Body of pancreas (tissue), 4 donors: ENCODE data around the gene DMXL1. TPM values are rescaled to one million over a fixed set of nuclear protein-coding genes. Genes with fewer than 3 reads are reported as not detected.

Experiments
- ATAC-seq: fragments of 150-250 bp; one replicate; pipeline ENCODE4 v1.9.1; 2016
- DNase-seq, 4 donors: peaks; one replicate each; pipeline ENCODE4 v3.0.0-alpha.2; 2019
- H3K27ac ChIP-seq, 4 donors: fragments of 200-600 bp; sonication (generic); 1 replicate in 3 of 4; 2 replicates in 1 of 4; pipeline versions ENCODE4 v1.5.1 to v1.6.1; 2016 to 2019; ENCODE audit warnings: mild to moderate bottlenecking in 1 of 4, mixed read lengths in 1 of 4, moderate library complexity in 1 of 4
- H3K27me3 ChIP-seq, 2 donors: fragments of 200-600 bp; sonication (generic); one replicate each; pipeline ENCODE4 v1.6.0; 2016; ENCODE audit warnings: mild to moderate bottlenecking in 1 of 2
- H3K36me3 ChIP-seq, 2 donors: fragments of 200-600 bp; sonication (generic); replicated peaks in 1 of 2; 2 replicates each; pipeline ENCODE4 v1.5.1; 2016; ENCODE audit warnings: low read depth in 2 of 2; ENCODE audit not compliant: insufficient read depth in 1 of 2
- H3K4me1 ChIP-seq: fragments of 200-600 bp; sonication (generic); one replicate; pipeline ENCODE4 v1.6.0; 2016
- H3K4me3 ChIP-seq, 2 donors: fragments of 200-600 bp; sonication (generic); 1 replicate in 1 of 2; 2 replicates in 1 of 2; pipeline ENCODE4 v1.5.1; 2016 to 2019
- H3K9me3 ChIP-seq, 3 donors: fragments of 200-600 bp; sonication (generic); 1 replicate in 2 of 3; 2 replicates in 1 of 3; pipeline ENCODE4 v1.5.1; 2016
- POLR2A ChIP-seq, 3 donors: fragments of 450-650 bp; IDR thresholded peaks; one replicate each; pipeline ENCODE4 v1.6.1; 2016; ENCODE audit warnings: antibody characterized with exemption in 3 of 3, mild to moderate bottlenecking in 2 of 3
- WGBS, 2 donors: methylation state at CpG; one replicate each; pipeline ENCODE4 v1.1.5; 2017; 5-methylcytosine and 5-hydroxymethylcytosine counted together
- intact Hi-C: fragments of 100-400 bp; cut with DNase I; formaldehyde crosslinking; loops from one replicate; pipeline ENCODE4 v1.15.1; 2023
- total RNA-seq, 2 donors: library from RNA; depleted of rRNA; stranded (reverse); fragments of >200 nt; gene quantifications; one replicate each; pipeline ENCODE4 v1.1.0, GENCODE V29; 2016
- TF ChIP-seq, protein P1 (sequence below), 7 experiments: fragments of 450-650 bp in 4 of 7; fragments of 200-600 bp in 3 of 7; sonication (generic) in 3 of 7; IDR thresholded peaks; one replicate each; pipeline ENCODE4 v1.5.1; 2016 to 2019; ENCODE audit warnings: antibody characterized with exemption in 7 of 7

The DMXL1 gene
- total RNA-seq, 2 donors from 2014 or later = 40.0 to 64.9 TPM

DNA sequence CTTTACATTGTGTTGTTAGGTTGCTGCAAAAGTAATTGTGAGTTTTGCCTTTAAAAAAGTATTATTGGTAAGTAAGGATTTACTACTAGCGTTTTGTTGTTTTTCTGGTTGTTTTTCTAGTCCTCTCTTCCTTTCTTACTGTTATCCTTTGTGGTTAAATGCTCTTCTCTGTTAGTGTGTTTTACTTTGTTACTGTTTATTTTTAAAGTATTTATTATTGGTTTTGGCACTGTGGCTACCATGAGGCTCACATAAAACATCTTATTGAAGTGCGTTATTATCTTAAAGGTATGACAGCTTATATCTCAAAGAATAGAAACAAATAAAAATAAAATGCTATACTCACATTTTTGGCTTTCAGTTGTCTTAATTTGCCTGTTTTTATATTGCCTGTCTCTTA, 17.6 kb downstream of the DMXL1 start:
- Histone ChIP-seq H3K27me3 (no peaks in the 10 kb centered on the region), H3K9me3 (no peaks in the 10 kb centered on the region), H3K4me3 (no peak overlapping the region), H3K27ac (peak overlapping the region in 1 of 4 donors; percentile 13), H3K36me3 (no peaks in the 10 kb centered on the region), H3K4me1 (peaks cover 13% of the 10 kb centered on the region)
- intact Hi-C loops = no loop called here
- no peak for ATAC-seq
- WGBS, 2 donors = 45 to 46% methylated on average over 2 of the region's 2 CpGs
- TF ChIP-seq POLR2A (IDR thresholded peaks at IDR 0.05) = no peak
- TF ChIP-seq, protein P1, sequence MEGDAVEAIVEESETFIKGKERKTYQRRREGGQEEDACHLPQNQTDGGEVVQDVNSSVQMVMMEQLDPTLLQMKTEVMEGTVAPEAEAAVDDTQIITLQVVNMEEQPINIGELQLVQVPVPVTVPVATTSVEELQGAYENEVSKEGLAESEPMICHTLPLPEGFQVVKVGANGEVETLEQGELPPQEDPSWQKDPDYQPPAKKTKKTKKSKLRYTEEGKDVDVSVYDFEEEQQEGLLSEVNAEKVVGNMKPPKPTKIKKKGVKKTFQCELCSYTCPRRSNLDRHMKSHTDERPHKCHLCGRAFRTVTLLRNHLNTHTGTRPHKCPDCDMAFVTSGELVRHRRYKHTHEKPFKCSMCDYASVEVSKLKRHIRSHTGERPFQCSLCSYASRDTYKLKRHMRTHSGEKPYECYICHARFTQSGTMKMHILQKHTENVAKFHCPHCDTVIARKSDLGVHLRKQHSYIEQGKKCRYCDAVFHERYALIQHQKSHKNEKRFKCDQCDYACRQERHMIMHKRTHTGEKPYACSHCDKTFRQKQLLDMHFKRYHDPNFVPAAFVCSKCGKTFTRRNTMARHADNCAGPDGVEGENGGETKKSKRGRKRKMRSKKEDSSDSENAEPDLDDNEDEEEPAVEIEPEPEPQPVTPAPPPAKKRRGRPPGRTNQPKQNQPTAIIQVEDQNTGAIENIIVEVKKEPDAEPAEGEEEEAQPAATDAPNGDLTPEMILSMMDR (IDR thresholded peaks at IDR 0.05) = no peak
- no peak for DNase-seq

DNA sequence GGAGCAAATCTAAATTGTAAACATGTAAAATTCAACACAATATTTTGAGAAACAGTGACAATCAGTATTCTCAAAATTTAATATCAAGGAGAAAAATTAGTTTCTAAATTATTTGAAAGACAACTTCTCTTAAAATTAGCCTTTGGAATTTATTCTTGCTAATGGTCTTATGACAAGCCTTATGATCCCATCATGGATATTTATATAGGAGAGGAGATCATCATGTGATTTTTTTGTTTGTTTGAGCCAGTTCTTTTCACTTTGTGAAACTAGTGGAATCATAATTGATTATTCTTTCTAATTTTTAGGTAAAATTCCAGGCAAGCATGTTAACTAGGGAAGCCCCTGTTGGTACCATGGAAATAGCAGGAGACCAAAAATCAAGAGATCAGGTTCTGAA, 24.7 kb downstream of the DMXL1 start:
- H3K9me3 ChIP-seq = no peaks in the 10 kb centered on the region
- DNase-seq = no peak
- no peak for ATAC-seq
- no peak overlapping the region for H3K4me3 ChIP-seq
- no peaks in the 10 kb centered on the region for H3K4me1 ChIP-seq
- no peak for TF ChIP-seq POLR2A (IDR thresholded peaks at IDR 0.05)
- intact Hi-C loops = no loop called here
- no peaks in the 10 kb centered on the region for H3K36me3 ChIP-seq
- H3K27ac ChIP-seq = no peak overlapping the region
- no peaks in the 10 kb centered on the region for H3K27me3 ChIP-seq

DNA sequence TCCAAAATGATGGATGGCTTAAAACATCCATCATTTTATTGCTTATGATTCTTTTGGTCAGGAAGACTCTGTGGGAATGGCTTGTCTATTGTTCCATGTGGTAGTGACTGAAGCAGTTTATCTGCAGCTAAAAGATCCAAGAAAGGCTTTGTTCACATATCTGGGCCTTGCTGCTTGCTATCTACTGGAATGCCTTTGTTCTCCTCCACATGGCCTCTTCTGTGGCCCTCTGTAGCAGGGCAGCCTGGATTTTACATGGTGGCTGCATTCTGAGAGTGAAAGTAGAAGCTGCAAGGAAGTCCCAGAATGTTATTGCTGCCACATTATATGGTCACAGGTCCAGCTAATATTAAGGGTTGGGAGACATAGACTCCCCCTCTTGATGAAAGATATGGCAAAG, 35.1 kb downstream of the DMXL1 start:
- TF ChIP-seq POLR2A (IDR thresholded peaks at IDR 0.05) = no peak
- TF ChIP-seq, protein P1 (IDR thresholded peaks at IDR 0.05) = no peak
- Histone ChIP-seq H3K27ac (no peak overlapping the region), H3K36me3 (peaks cover 0 to 4% of the 10 kb centered on the region in 2 donors), H3K27me3 (no peaks in the 10 kb centered on the region), H3K4me3 (no peak overlapping the region), H3K4me1 (no peaks in the 10 kb centered on the region), H3K9me3 (no peaks in the 10 kb centered on the region)
- intact Hi-C loops = no loop called here
- DNase-seq (no peak), ATAC-seq (no peak)

DNA sequence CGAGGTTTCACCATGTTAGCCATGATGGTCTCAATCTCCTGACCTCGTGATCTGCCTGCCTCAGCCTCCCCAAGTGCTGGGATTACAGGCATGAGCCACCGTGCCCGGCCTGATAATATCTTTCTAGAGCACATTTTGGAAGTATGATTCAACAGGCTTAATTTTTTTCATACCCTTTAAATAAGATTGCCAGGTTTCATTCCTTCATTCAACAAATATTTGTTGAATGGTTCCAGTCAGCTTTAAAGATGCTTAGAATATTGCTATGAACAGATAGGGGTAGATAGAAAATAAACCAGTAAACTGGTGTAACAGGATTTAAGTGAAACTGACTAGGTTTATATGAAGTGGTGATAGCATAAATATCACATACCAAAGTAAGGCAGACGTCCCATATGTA, 41.3 kb downstream of the DMXL1 start:
- no peak for ATAC-seq
- peaks cover 0 to 10% of the 10 kb centered on the region in 2 donors for H3K36me3 ChIP-seq

DNA sequence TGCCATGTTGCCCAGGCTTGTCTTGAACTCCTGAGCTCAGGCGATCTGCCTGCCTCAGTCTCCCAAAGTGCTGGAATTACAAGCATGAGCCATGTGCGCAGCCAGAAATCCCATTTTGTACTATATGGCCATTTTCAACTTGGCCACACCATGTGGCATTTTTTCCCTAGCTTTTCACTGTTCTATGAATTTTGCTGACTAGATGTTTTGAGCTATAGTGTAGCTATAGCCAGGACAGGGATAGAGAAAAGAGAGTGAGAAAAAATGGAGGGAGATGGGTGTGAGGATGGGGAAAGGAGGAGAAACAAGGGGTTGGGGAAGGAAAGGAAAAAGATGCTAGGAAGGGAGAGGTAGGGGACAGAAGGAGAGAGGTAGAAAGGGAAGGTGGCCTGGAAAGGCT, 46.4 kb downstream of the DMXL1 start:
- no peak for TF ChIP-seq POLR2A (IDR thresholded peaks at IDR 0.05)
- TF ChIP-seq, protein P1 (IDR thresholded peaks at IDR 0.05) = no peak
- H3K9me3 ChIP-seq = no peaks in the 10 kb centered on the region
- H3K4me1 ChIP-seq = no peaks in the 10 kb centered on the region
- no peak overlapping the region for H3K27ac ChIP-seq
- intact Hi-C loops = no loop called here
- DNase-seq (no peak), ATAC-seq (no peak)
- H3K27me3 ChIP-seq = no peaks in the 10 kb centered on the region
- peaks cover 0 to 13% of the 10 kb centered on the region in 2 donors for H3K36me3 ChIP-seq
- WGBS, 2 donors = 98 to 100% methylated on average over 2 of the region's 2 CpGs
- H3K4me3 ChIP-seq = no peak overlapping the region

More for the DNA sequence above, 41.3 kb downstream of the DMXL1 start:
- H3K4me3 ChIP-seq = no peak overlapping the region
- no peak for DNase-seq
- no peaks in the 10 kb centered on the region for H3K9me3 ChIP-seq
- intact Hi-C loops = no loop called here
- 96 to 99% methylated on average over 5 of the region's 5 CpGs for WGBS, 2 donors
- no peaks in the 10 kb centered on the region for H3K27me3 ChIP-seq
- H3K27ac ChIP-seq = no peak overlapping the region
- no peaks in the 10 kb centered on the region for H3K4me1 ChIP-seq
- no peak for TF ChIP-seq POLR2A (IDR thresholded peaks at IDR 0.05)
- TF ChIP-seq, protein P1 (IDR thresholded peaks at IDR 0.05) = no peak
